ENCODE results near the gene RIPOR2.

RIPOR2 gene

DNA sequence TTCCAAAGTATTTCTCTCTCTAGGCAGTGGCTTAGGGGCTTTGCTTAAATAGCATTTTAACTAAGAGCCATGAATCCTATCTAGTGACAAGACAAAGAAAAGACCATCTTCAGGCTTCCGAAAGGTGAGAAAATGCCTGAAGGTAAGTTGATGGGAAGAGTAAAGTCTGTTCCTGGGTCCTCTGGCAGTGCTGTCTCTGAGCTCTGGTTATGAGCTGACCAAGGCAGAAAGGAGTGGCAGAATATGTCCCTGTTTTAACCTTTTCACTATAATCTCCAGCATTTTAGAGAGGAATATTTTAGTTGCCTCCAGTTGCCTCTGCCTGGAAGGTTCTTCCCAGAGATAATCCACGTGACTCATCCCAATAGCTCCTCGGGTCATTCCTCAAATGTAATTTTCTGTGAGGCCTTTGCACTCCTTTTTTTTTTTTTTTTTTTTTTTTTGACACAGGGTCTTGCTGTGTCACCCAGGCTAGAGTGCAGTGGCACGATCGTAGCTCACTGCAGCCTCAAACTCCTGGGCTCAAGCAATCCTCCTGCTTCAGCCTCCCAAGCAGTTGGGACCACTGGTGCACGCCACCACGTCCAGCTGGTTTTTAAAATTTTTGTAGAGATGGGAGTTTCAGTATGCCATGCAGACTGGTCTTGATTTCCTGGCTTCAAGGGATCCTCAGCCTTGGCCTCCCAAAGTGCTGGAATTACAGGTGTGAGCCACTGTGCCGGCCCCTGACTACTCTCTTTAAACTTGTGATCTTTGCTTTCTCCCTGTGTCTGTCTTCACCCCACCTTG is 133.3 kb downstream of the RIPOR2 start:
- no peak for DNase-seq (ENCODE audit: low read depth)
- H3K4me3 ChIP-seq (ENCODE audit: low read depth, low read length): no peak overlapping the region
- TF ChIP-seq, protein P1, sequence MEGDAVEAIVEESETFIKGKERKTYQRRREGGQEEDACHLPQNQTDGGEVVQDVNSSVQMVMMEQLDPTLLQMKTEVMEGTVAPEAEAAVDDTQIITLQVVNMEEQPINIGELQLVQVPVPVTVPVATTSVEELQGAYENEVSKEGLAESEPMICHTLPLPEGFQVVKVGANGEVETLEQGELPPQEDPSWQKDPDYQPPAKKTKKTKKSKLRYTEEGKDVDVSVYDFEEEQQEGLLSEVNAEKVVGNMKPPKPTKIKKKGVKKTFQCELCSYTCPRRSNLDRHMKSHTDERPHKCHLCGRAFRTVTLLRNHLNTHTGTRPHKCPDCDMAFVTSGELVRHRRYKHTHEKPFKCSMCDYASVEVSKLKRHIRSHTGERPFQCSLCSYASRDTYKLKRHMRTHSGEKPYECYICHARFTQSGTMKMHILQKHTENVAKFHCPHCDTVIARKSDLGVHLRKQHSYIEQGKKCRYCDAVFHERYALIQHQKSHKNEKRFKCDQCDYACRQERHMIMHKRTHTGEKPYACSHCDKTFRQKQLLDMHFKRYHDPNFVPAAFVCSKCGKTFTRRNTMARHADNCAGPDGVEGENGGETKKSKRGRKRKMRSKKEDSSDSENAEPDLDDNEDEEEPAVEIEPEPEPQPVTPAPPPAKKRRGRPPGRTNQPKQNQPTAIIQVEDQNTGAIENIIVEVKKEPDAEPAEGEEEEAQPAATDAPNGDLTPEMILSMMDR (IDR thresholded peaks at IDR 0.05; ENCODE audit: insufficient read depth, low read depth, low read length, missing control alignments): no peak

DNA sequence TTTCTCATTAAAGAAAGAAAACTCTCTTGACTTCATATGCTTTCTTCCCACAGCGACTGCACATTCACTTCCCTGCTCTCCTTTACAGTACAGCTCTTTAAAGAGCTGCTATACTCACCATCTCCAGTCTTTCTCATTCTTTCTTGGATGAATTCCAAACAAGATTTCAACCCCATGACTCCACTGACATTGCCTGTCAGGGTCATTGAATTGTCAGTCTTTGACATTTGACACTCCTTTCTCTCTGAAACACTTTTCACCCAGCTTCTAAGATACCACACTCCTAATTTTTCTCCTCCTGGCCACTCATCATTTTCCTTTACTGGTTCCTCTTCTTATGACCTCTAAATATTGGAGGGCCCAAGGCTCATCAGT is 136.2 kb downstream of the RIPOR2 start:
- no peak for DNase-seq (ENCODE audit: low read depth)
- TF ChIP-seq, protein P1 (IDR thresholded peaks at IDR 0.05; ENCODE audit: insufficient read depth, low read depth, low read length, missing control alignments): no peak

DNA sequence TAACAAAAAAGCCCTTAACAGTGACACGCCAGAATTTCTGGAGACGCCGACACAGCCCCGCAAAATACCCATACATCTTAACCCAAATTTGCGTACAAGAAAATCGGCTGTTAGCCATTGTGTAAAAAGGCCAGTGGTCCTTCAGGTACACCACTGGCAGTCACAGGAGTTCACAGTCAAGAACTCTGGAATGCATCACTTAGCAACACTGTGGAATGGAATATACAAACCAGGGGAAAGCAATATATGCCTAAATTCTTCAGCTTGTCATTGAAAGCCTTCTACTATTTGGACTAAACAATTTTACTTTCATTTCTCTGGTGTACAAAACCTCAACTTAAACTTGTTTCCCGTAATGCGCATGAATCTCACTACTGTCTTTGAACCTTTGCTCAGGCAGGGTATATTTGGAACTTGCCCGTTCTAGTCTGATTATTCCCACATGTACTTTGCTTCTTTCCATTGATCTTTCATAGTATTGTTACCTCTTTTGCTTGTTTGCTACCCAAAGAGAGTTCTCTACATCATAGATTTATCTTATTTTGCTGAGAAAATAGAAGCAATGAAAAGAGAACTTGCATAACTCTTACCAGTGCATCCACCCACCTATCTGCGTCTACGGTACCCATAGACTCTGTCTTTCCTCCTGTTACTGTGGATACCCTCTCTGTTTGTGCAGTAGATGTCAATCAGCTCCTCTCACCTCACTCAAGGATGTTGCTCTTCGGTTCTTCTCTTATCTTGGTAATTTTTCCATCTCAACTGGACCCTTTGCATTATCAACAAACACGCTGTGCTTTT is 136.8 kb downstream of the RIPOR2 start, which contains the start of gene ARMH2:
ARMH2 (minus strand) TSS at position 178 of the 801 bp plus-strand sequence; CDS start at position 118, 60 bp downstream.
- H3K4me3 ChIP-seq (ENCODE audit: low read depth, low read length): no peak within 1 kb of the TSS
- TF ChIP-seq, protein P1 (IDR thresholded peaks at IDR 0.05; ENCODE audit: insufficient read depth, low read depth, low read length, missing control alignments): no peak
- DNase-seq (ENCODE audit: low read depth): no peak

More for the DNA sequence above, 136.2 kb downstream of the RIPOR2 start:
- no peak overlapping the region for H3K4me3 ChIP-seq (ENCODE audit: low read depth, low read length)

DNA sequence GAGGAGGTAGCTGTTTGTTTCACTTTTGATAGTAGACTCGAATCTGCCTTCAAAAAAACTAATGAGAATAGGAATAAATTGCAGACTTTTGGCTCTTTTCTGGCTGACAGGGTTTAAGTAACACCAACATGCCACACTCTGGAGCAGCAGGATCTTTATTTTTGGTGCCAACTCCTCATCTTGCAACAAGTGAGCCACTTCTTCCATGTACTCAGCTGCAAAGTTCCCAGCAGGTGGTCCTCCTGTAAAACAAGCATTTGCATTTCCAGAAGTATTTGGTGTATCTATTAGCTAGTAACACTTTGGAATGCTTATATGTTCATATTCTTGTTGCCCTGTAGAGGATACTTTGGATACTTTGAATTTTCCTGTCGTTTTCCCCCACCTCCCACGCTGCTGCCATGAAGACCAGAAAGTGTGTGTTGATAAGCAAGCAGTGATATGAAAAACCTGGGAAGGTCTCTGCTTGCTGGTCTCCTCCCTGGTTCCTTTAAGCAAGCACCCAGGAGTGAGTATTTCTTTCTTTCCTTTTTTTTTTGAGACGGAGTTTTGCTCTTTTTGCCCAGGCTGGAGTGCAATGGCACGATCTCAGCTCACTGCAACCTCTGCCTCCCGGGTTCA is 138.1 kb downstream of the RIPOR2 start:
- TF ChIP-seq, protein P1 (IDR thresholded peaks at IDR 0.05; ENCODE audit: insufficient read depth, low read depth, low read length, missing control alignments): no peak
- no peak for DNase-seq (ENCODE audit: low read depth)
- H3K4me3 ChIP-seq (ENCODE audit: low read depth, low read length): no peak overlapping the region

DNA sequence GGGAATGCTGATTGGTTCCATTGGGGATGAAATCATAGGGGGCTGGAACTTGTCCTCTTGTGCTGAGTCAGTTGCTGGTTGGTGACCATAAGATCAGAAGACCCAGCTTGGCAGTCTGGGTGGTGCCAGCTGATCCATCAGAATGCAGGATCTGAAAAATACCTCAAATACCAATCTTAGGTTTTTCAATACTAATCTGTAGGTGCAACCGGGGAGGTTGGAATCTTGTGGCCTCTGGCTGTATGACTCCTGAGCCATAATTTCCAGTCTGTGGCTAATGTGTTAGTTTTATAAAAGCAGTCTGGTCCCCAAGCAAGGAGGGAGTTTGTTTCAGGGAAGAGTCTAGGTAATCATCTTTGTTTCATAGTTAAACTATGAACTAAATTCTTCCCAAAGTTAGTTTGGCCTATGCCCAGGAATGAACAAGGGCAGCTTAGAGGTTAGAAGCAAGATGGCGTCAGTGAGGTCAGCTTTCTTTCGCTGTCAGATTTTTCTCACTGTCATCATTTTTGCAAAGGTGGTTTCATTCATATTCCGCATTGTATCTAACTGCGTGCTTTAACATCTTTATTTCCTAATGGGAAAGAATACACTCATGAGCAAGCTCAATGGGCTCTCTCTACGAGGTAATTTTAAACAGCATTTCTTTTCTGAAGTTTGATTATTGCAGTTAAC is 139.0 kb downstream of the RIPOR2 start:
- H3K4me3 ChIP-seq (ENCODE audit: low read depth, low read length): no peak overlapping the region
- TF ChIP-seq, protein P1 (IDR thresholded peaks at IDR 0.05; ENCODE audit: insufficient read depth, low read depth, low read length, missing control alignments): no peak
- DNase-seq (ENCODE audit: low read depth): no peak

DNA sequence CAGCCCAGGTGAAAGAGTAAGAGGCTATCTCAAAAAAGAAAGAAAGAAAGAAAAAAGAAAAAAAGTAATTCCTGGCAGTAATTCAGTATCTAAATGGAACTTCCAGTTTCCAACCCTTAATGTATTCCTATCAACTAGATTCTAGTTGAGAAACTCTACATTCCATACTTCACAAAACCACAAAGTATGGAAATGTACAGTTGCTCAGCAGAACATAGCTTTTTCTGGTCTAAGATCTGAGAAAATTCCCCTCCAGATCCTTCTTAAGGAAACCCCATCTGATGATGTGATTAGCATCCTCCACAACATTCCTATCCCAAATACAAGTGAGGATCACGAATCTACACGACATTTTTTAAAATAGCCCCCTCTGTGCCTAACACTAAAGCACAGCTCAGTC is 140.7 kb downstream of the RIPOR2 start:
- H3K4me3 ChIP-seq (ENCODE audit: low read depth, low read length): no peak overlapping the region
- no peak for DNase-seq (ENCODE audit: low read depth)
- TF ChIP-seq, protein P1 (IDR thresholded peaks at IDR 0.05; ENCODE audit: insufficient read depth, low read depth, low read length, missing control alignments): no peak
